HEK293 (cell line): ENCODE results near the gene KIF14.

Experiments
- CTCF ChIP-seq: fragments of 450-650 bp; formaldehyde crosslinking; IDR thresholded peaks from 2 replicates; pipeline ENCODE4 v1.5.1; 2016; ENCODE audit warnings: missing biosample characterization, missing genetic modification characterization
- ELK4 ChIP-seq: IDR thresholded peaks from 2 replicates; pipeline ENCODE4 v1.6.1; 2011; ENCODE audit warnings: mild to moderate bottlenecking, low read depth, low read length, borderline replicate concordance
- KLF10 ChIP-seq: fragments of 450-650 bp; IDR thresholded peaks from 2 replicates; pipeline ENCODE4 v1.5.1; 2018; ENCODE audit warnings: missing biosample characterization, mild to moderate bottlenecking, missing genetic modification characterization
- KLF16 ChIP-seq: fragments of 450-650 bp; formaldehyde crosslinking; IDR thresholded peaks from 2 replicates; pipeline ENCODE4 v1.5.1; 2017; ENCODE audit warnings: missing biosample characterization, missing genetic modification characterization
- KLF7 ChIP-seq: fragments of 450-650 bp; formaldehyde crosslinking; IDR thresholded peaks from 2 replicates; pipeline ENCODE4 v1.5.1; 2016; ENCODE audit warnings: missing biosample characterization, missing genetic modification characterization, borderline replicate concordance
- KLF8 ChIP-seq: fragments of 450-650 bp; formaldehyde crosslinking; IDR thresholded peaks from 2 replicates; pipeline ENCODE4 v1.5.1; 2016; ENCODE audit warnings: missing biosample characterization, missing genetic modification characterization
- KLF9 ChIP-seq: fragments of 450-650 bp; formaldehyde crosslinking; IDR thresholded peaks from 2 replicates; pipeline ENCODE4 v1.5.1; 2016; ENCODE audit warnings: missing biosample characterization, missing genetic modification characterization, low read depth
- OSR2 ChIP-seq: fragments of 450-650 bp; formaldehyde crosslinking; IDR thresholded peaks from 2 replicates; pipeline ENCODE4 v1.5.1; 2016; ENCODE audit warnings: missing biosample characterization, missing genetic modification characterization
- RBAK ChIP-seq: fragments of 450-650 bp; formaldehyde crosslinking; IDR thresholded peaks from 2 replicates; pipeline ENCODE4 v1.5.1; 2016; ENCODE audit warnings: missing biosample characterization, missing genetic modification characterization
- SALL2 ChIP-seq: fragments of 450-650 bp; formaldehyde crosslinking; IDR thresholded peaks from 2 replicates; pipeline ENCODE4 v1.5.0; 2017; ENCODE audit warnings: missing biosample characterization, mild to moderate bottlenecking, missing genetic modification characterization, borderline replicate concordance
- SCRT1 ChIP-seq: fragments of 450-650 bp; formaldehyde crosslinking; IDR thresholded peaks from 2 replicates; pipeline ENCODE4 v1.5.1; 2016; ENCODE audit warnings: missing biosample characterization, missing genetic modification characterization, borderline replicate concordance
- WT1 ChIP-seq: fragments of 450-650 bp; formaldehyde crosslinking; IDR thresholded peaks from 2 replicates; pipeline ENCODE4 v1.5.1; 2016; ENCODE audit warnings: missing biosample characterization, missing genetic modification characterization
- ZBTB26 ChIP-seq: fragments of 450-650 bp; formaldehyde crosslinking; optimal IDR thresholded peaks from 2 replicates; pipeline ENCODE3; 2016; ENCODE audit warnings: missing biosample characterization, mild to moderate bottlenecking, missing genetic modification characterization
- ZBTB44 ChIP-seq: fragments of 450-650 bp; IDR thresholded peaks from 2 replicates; pipeline ENCODE4 v1.5.1; 2018; ENCODE audit warnings: missing biosample characterization, mild to moderate bottlenecking, missing genetic modification characterization
- ZBTB7A ChIP-seq: fragments of 450-650 bp; formaldehyde crosslinking; IDR thresholded peaks from 2 replicates; pipeline ENCODE4 v1.5.1; 2016; ENCODE audit warnings: low read depth, missing biosample characterization, missing genetic modification characterization
- ZFHX2 ChIP-seq: fragments of 450-650 bp; formaldehyde crosslinking; conservative IDR thresholded peaks from 2 replicates; pipeline ENCODE4 v1.5.1; 2016; ENCODE audit warnings: missing biosample characterization, missing genetic modification characterization
- ZFP37 ChIP-seq: fragments of 450-650 bp; formaldehyde crosslinking; IDR thresholded peaks from 2 replicates; pipeline ENCODE4 v1.5.1; 2016; ENCODE audit warnings: missing biosample characterization, missing genetic modification characterization
- ZNF121 ChIP-seq: fragments of 450-650 bp; formaldehyde crosslinking; IDR thresholded peaks from 2 replicates; pipeline ENCODE4 v1.5.1; 2016; ENCODE audit warnings: missing biosample characterization, missing genetic modification characterization
- ZNF362 ChIP-seq: fragments of 450-650 bp; formaldehyde crosslinking; IDR thresholded peaks from 2 replicates; pipeline ENCODE4 v1.5.1; 2016; ENCODE audit warnings: missing biosample characterization, missing genetic modification characterization
- ZNF394 ChIP-seq: fragments of 450-650 bp; formaldehyde crosslinking; IDR thresholded peaks from 2 replicates; pipeline ENCODE4 v1.5.1; 2016; ENCODE audit warnings: missing biosample characterization, missing genetic modification characterization, mild to moderate bottlenecking, moderate library complexity, borderline replicate concordance
- ZNF473 ChIP-seq: fragments of 450-650 bp; formaldehyde crosslinking; IDR thresholded peaks from 2 replicates; pipeline ENCODE4 v1.5.1; 2017; ENCODE audit warnings: missing biosample characterization, missing genetic modification characterization
- ZNF48 ChIP-seq: fragments of 450-650 bp; formaldehyde crosslinking; IDR thresholded peaks from 2 replicates; pipeline ENCODE4 v1.5.1; 2016; ENCODE audit warnings: missing biosample characterization, missing genetic modification characterization
- ZNF514 ChIP-seq: fragments of 450-650 bp; formaldehyde crosslinking; IDR thresholded peaks from 2 replicates; pipeline ENCODE4 v1.5.1; 2016; ENCODE audit warnings: missing biosample characterization, missing genetic modification characterization
- ZNF544 ChIP-seq: fragments of 450-650 bp; formaldehyde crosslinking; IDR thresholded peaks from 2 replicates; pipeline ENCODE4 v1.5.0; 2017; ENCODE audit warnings: missing biosample characterization, missing genetic modification characterization
- ZNF548 ChIP-seq: fragments of 450-650 bp; formaldehyde crosslinking; IDR thresholded peaks from 2 replicates; pipeline ENCODE4 v1.5.1; 2016; ENCODE audit warnings: missing biosample characterization, missing genetic modification characterization
- ZNF561 ChIP-seq: fragments of 450-650 bp; IDR thresholded peaks from 2 replicates; pipeline ENCODE4 v1.5.1; 2018; ENCODE audit warnings: missing biosample characterization, missing genetic modification characterization, borderline replicate concordance
- ZNF580 ChIP-seq: fragments of 450-650 bp; formaldehyde crosslinking; IDR thresholded peaks from 2 replicates; pipeline ENCODE4 v1.5.1; 2016; ENCODE audit warnings: missing biosample characterization, missing genetic modification characterization
- ZNF600 ChIP-seq: fragments of 450-650 bp; formaldehyde crosslinking; IDR thresholded peaks from 2 replicates; pipeline ENCODE4 v1.5.1; 2016; ENCODE audit warnings: missing biosample characterization, missing genetic modification characterization
- ZNF623 ChIP-seq: fragments of 450-650 bp; formaldehyde crosslinking; IDR thresholded peaks from 2 replicates; pipeline ENCODE4 v1.5.1; 2016; ENCODE audit warnings: missing biosample characterization, missing genetic modification characterization
- ZNF624 ChIP-seq: fragments of 450-650 bp; formaldehyde crosslinking; IDR thresholded peaks from 2 replicates; pipeline ENCODE4 v1.5.1; 2017; ENCODE audit warnings: missing biosample characterization, missing genetic modification characterization
- ZNF629 ChIP-seq: fragments of 450-650 bp; formaldehyde crosslinking; IDR thresholded peaks from 2 replicates; pipeline ENCODE4 v1.5.1; 2017; ENCODE audit warnings: missing biosample characterization, missing genetic modification characterization
- ZNF837 ChIP-seq: fragments of 450-650 bp; formaldehyde crosslinking; IDR thresholded peaks from 2 replicates; pipeline ENCODE4 v1.5.1; 2016; ENCODE audit warnings: missing biosample characterization, missing genetic modification characterization
- ZSCAN16 ChIP-seq: fragments of 450-650 bp; formaldehyde crosslinking; IDR thresholded peaks from 2 replicates; pipeline ENCODE4 v1.5.1; 2016; ENCODE audit warnings: missing biosample characterization, missing genetic modification characterization

The KIF14 gene

GRCh38 chr1:200669314-200670241 is 49.0 kb upstream of the KIF14 start, which contains the start of gene DDX59 (continued):
- TF ChIP-seq ZBTB26 (tag by site-specific recombination): peak; percentile 98
- peak; percentile 74 for TF ChIP-seq WT1 (tag by site-specific recombination)
- no peak for TF ChIP-seq ELK4
- peak; percentile 89; the same call in 1 of the 2 replicates for TF ChIP-seq ZBTB7A (tag by site-specific recombination)
- peak; percentile 96 for TF ChIP-seq ZFP37 (tag by site-specific recombination)
- peak; percentile 94 for TF ChIP-seq KLF8 (tag by site-specific recombination)
- peak; percentile 58; the same call in 1 of the 2 replicates for TF ChIP-seq ZNF580 (tag by site-specific recombination)
- no peak for TF ChIP-seq ZNF362 (tag by site-specific recombination)
- peak; percentile 87 for TF ChIP-seq ZNF629 (tag by site-specific recombination)
- no peak for TF ChIP-seq RBAK (tag by site-specific recombination)
- peak; percentile 77; the same call in 1 of the 2 replicates for TF ChIP-seq KLF7
- no peak for TF ChIP-seq ZNF624 (tag by site-specific recombination)
- TF ChIP-seq ZNF514 (tag by site-specific recombination): no peak
- TF ChIP-seq ZNF623: peak; percentile 15
- TF ChIP-seq SALL2 (tag by site-specific recombination): no peak
- TF ChIP-seq CTCF (tag by site-specific recombination): peak; percentile 45
- TF ChIP-seq ZNF121 (tag by site-specific recombination): peak; percentile 48; the same call in 1 of the 2 replicates
- peak; percentile 67; the same call in 1 of the 2 replicates for TF ChIP-seq ZSCAN16 (tag by site-specific recombination)
- no peak for TF ChIP-seq ZNF544 (tag by site-specific recombination)
- peak; percentile 66 for TF ChIP-seq KLF9 (tag by site-specific recombination)
- peak; percentile 97 for TF ChIP-seq ZFHX2 (tag by site-specific recombination)
- TF ChIP-seq ZBTB44: peak; percentile 16; the same call in 1 of the 2 replicates
- peak; percentile 61 for TF ChIP-seq ZNF394 (tag by site-specific recombination)
- peak; percentile 70 for TF ChIP-seq KLF16 (tag by site-specific recombination)
- TF ChIP-seq ZNF473: no peak
- TF ChIP-seq ZNF837 (tag by site-specific recombination): peak; percentile 88; the same call in 1 of the 2 replicates
- no peak for TF ChIP-seq ZNF548
- TF ChIP-seq ZNF561 (tag by site-specific recombination): peak; percentile 96
- peak; percentile 98 for TF ChIP-seq ZNF600 (tag by site-specific recombination)
- peak; percentile 89 for TF ChIP-seq KLF10 (tag by site-specific recombination)
- TF ChIP-seq SCRT1 (tag by site-specific recombination): no peak
- no peak for TF ChIP-seq ZNF48 (tag by site-specific recombination)
- 0 out of 2 replicates have a peak, but pooled peaks have one; percentile 44 for TF ChIP-seq OSR2 (tag by site-specific recombination)
